Activated T-helper 1 cell treated with anti-CD3 and anti-CD28 coated beads, Interleukin-2, amount 50 U/mL, for 16 hours (primary cell): ENCODE data around the gene LCN12.

ENCODE experiments used
- DNase-seq, 2 donors: peaks; one replicate each; pipeline ENCODE4 v3.0.0-alpha.2; 2020; ENCODE audit warnings: low read depth in 1 of 2, low spot score in 1 of 2

The LCN12 gene

GRCh38 chr9:136957461-136957860 lies 5.4 kb downstream of the LCN12 start:
- no peak for DNase-seq

DNA sequence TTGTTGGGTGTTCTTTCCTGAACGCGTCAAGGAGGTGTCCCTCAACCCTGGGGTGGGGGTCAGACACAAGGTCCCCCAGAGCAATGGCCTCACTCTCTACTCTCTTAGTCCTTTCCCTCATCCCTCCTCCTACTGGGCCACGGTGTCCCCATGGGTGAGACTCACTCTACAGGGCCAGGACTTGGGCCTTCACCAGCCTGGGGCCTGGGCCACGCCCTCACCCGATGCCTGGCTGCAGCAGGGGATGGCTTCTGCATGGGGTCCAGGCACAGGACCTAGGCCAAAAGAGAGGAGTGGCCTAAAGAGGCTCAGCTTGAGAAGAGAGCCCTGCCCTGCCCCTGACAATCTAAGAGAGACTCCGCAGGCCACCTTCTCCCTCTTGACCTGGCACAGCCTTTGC lies 5.8 kb downstream of the LCN12 start:
- no peak for DNase-seq

- no peak for DNase-seq
Measured at GRCh38 chr9:136958473-136958872, 6.4 kb downstream of the LCN12 start.

DNA sequence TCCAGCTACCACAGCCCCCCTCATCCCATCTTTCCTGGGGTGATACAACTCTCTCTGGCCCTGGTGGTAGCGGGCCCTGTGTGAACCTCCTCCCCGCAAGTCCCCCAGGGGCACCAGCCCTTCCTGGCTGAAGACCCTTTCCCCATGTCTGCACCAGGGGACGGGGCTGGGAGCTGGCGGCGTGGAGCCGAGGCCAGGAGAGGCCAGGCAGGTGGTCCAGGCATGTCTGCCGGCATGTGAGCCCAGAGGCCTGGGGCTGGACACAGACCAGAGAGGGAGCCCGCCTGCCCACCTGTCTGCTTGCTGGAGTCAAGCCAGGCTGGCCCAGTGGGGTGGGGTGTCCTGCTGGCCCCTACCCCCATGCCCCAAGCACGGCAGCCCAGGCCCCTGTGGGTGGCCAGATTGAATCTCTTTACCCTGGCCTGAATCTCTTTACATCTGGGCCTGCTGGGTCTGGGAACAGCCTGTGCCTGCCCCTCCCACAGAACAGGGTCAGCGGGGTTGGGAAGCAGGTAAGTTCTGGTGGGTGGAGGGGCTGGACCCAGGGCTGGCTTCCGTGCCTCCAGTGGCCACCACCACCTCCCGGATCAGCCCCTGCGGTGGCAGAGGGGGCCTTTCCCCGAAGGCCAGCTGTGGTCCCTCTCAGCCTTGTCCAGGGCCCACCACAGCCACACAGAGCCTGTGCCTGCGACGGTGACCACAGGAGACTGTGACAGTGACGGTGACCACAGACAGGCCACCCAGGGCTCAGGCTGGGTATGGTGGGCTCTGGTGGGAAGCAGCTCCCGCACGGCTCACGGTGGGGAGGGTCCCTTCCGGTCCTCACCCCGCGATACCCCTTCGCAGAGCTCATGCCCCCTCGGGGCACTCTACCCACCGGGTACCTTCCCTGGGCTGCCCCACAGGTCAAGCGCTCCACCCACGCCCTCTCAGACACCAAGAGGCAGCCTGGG lies 7.1 kb downstream of the LCN12 start:
- DNase-seq, result no peak

DNA sequence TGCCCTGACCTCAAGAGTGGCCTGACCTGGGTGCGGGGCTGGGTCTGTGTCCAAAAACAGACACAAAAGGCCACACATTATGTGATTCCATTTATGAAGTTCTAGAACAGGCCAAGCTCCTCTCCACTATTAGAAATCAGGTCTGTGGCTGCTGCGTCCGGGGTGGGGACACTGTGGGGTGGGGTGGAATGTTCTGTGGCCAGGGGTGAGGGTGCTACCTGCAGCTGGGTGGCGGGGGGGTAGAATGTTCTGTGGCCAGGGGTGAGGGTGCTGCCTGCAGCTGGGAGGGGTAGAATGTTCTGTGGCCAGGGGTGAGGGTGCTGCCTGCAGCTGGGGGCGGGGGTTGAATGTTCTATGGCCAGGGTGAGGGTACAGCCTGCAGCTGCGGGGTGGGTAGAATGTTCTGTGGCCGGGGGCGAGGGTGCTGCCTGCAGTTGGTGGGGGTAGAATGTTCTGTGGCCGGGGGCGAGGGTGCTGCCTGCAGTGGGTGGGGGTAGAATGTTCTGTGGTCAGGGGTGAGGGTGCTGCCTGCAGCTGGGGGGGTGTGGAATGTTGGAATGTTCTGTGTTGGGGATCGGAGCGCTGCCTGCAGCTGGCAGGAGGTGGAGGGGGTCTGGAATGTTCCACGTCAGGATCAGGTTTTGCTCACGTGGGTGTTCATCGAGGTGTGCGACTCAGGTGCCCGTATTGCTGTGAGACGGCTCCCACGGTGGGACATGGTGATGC lies 8.3 kb downstream of the LCN12 start:
- DNase-seq, result no peak

DNA sequence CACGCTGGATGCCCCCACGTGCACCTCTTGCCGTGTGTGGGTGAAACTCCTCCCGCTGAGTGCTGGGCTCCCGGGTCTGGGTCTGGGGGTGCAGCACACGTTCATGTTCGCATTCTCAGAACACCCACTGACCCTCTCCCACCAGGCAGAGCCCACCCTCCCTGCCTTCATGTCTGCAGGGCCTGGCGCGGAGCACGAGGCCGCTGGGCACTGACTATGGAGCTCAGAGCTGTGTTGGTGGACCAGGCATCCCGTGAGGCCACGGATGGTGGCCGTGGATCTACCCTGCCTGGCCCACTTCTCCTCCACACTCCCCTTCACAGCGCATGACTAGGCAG lies 8.8 kb downstream of the LCN12 start:
- DNase-seq, result no peak

DNA sequence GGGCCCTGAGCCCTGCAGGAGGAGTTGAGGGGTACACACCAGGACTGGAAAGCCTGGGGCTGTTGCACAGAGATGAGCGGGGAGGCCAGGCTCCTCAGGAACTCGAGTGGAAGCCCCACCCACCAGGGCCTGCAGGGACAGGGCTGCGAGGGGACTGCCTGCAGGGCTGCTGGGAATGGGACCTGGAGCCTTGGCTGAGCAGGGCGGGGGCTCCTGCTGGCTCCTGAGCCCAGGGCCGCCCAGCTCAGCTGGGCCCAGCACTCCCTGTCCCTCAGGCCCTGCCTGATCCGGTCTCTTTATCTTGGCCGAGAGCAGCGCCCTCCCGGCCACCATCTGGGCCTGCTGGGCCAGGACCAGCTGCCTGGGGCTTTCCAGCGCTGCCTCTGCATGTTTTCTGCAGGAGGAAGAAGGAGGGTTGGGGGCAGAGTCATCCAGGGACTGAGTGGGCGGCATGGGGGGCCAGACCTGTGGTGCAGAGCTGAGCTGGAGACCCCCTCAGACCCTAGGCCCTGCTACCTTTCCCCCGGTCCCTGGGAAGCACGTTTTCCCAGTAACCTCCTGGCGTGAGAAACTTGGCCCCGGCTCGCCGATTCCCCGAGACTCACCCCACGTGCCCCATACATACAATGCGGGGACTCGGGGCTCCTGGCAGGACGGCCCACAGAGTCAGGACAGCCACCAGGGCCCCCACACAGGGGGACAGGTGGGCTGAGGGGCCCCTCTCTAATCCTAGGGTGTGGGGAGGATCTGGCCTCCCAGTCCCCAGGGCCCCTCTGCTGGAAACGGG lies 9.4 kb downstream of the LCN12 start:
- no peak for DNase-seq

DNA sequence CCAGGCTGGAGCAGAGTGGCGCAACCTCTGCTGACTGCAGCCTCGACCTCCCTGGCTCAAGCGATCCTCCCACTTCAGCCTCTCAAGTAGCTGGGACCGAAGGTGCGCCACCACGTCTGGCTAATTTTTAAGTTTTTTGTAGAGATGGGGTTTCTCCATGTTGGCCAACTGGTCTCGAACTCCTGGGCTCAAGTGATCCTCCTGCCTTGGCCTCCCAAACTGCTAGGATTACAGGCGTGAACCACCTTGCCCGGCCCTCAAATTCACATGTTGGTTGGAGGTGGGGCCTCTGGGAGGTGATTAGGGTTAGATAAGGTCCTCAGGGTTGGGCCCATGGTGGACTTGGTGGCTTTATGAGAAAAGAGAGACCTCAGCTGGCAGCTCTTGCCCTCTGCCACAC lies 10.1 kb downstream of the LCN12 start:
- DNase-seq, result no peak

DNA sequence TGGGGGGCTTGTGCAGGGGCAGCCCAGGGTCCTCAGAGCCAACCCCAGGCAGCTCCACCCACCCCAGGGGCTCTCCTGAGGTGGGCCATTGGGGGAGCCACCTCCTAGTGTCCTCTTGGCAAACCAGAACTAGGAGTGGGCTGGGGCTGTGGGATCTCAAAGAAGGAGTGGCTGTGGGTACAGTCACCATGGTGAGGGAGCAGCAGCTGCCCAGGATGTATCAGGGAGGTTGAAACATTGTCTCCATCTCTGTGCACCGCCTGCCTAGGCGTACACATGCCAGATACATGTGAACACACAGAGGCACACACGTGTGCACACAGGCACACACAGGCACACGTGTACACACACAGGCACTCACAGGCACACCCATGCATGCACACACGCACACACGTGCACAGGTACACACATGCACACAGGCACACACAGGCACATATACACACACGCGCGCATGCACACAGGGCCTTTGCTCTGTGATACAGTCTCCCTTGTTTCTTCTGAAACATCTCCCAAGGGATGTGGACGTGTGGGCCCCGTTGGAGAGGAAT lies 10.7 kb downstream of the LCN12 start:
- DNase-seq, result no peak

DNA sequence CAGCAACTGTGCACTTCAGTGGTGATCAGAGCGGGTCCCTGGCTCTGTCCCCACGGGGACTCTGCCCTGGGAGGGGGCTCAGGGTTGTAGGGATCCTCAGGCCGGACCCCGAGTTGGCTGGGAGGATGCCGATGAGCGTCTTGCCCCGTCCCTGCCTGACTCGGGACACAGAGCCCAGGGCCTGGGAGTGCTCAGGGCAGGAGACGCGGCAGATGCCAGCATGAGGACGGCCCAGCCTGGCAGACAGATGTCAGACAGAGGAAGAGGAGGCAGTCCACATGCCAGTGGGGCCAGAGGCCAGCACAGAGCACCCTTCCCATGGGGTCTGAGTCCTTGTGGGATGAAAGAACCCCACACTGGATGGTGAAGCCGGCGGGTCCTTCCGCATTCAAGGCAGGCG lies 11.3 kb downstream of the LCN12 start:
- DNase-seq, result no peak

- no peak for DNase-seq
Measured at GRCh38 chr9:136963751-136964150, 11.7 kb downstream of the LCN12 start.

GRCh38 chr9:136964171-136964689 lies 12.2 kb downstream of the LCN12 start:
- DNase-seq, result no peak

DNA sequence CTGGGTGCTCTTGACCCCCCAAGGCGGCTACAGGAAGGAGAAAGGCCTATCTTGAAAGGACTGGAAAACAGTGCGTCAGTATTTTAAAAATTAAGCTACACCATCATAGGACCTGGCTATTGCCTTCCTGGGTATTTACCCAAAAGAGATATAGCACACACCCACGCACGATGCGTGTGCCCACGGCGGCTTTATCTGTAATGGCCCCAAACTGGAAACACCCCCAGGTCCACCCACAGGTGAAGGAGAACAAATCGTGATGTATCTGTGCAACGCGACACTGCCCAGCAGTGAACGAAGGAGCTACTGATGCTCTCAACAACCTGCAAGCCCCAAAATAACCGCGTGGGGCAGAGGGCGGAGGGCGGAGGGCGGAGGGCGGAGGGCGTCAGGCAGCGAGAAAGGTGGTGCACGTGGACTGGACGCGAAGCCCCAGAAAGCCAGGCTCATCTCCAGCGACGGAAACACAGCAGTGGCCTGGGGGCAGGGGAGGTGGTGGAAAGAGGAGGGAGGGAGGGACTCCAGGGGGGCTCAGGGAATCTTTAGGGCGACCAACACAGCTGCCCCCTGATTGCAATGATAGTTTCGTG lies 12.9 kb downstream of the LCN12 start:
- DNase-seq, result no peak

GRCh38 chr9:136965771-136966484 lies 13.9 kb downstream of the LCN12 start:
- no peak for DNase-seq

DNA sequence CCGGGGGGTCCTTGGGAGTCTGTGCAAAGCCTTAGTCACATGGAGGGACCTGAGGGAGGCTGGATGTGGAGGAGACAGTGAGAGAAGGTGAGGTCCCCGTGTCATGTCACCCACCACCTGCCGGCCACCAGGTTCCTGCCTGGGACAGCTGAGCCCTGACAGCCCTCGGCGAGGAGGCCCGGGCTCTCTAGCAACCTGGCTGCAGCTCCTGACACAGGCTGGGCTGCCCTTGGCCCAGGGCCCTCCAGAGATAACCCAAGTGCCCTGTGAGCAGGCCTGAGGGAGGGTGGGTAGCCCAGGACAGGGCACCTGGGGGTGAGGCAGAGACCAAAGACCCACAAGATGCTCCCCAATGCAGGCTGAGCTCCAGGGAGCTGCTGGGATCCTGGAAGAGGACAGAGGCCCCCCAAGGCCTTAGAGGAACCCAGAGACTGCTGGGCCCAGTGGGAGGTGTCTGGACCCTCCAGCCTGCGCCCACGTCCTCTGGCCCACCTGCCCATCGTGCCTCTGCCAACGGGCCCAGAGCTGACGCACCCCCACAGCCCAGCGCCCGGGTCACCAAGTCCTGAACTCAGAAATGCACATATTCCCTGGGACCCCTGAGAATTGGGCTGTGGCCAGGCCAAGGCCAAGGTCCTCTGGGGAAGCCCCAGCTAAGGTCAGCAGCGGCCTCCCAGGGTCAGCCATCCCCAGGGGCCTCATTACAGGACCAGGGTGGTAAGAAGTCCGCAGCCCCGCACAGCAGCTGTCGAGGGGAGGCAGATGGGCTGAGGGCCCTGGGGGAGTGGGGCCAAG lies 16.5 kb downstream of the LCN12 start:
- DNase-seq, result no peak

DNA sequence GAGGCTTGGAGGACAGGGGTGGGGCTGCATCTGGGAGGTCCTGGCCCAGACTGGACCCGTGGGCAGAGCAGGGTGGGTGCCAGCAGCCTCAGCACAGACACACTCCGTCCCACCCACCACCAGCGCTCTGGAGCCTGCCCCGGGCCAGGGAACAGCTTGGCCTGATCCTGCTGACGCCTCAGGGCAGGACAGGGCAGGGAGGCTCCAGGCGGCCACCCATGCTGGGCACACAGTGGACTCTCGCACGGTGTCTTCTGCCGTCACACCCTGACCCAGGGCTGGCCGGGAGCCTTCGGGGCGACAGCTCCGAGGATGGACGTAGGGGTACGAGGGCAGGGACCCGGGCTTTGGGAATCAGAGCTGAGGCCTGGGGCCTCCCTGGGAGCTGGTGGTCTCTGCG lies 17.1 kb downstream of the LCN12 start:
- no peak for DNase-seq

DNA sequence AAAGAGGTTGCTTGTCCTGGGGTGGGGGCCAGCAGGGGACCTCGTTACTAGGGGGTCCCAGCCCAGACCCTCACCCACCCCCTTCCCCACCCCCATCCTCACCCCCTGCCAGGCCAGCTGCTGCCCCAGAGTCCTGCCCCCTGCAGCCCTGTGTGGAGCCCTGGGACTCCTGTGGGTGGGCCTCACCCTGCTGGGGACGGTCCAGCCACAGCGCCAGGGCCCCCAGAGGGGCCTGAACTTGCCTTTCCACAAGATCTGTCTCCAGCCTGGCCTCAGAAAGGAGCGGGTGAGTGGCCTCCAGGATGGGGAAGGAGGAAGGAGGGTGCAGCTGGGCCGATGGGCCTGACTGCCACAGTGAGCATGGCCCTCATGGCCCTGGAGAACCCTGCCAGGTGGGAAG lies 17.7 kb downstream of the LCN12 start:
- no peak for DNase-seq

DNA sequence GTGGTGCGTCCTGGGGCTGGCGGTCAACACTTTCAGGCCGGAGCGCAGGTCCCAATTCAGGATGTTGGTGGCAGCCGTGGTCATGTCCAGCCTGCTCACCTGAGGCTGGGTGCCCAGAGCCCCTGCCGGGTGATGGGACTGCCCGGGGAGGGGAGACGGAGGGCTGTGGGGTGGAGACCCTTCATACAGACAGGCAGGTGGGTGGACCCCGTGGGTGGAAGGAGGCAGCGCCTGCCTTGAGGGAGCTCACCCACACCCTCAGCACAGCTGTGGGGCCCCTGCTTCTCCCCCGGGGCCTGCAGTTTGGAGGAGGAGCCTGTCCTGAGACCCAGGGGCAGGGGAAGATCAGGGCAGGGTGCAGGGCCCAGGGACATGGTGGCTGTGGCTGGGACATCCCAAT lies 18.3 kb downstream of the LCN12 start:
- DNase-seq, result no peak

DNA sequence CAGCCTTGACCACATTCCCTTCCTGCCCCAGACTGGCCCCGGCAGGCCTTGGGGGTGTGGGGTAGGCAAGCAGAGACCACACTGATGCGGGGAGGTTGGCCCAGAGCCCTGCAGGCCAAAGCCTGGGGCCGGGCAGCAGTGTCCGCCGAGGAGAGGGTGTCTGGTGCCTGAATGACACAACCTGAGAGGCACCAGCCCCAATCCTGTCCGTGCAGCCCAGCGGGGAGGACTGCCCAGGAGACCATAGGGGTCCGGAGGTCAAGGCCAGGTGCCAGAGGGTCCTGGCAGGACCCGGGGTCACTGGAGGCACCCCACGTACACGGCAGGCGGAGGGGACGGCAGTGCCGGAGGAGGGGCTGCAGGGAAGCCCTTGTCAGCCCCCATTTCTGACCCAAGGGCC lies 19.7 kb downstream of the LCN12 start:
- DNase-seq, result no peak
